GM23338 (cell line): ENCODE data around the gene ADRA1B.

Source experiments
- CREB1 ChIP-seq: fragments of 250-450 bp; sonication (Bioruptor Pico); IDR thresholded peaks from 2 replicates; pipeline ENCODE4 v1.5.0; 2020; ENCODE audit warnings: low read depth, mild to moderate bottlenecking, moderate library complexity
- EZH2 ChIP-seq: fragments of 200-600 bp; sonication (generic); IDR thresholded peaks from one replicate; pipeline ENCODE4 v1.8.0; 2017; ENCODE audit warnings: antibody characterized with exemption, mild to moderate bottlenecking, low read depth; ENCODE audit not compliant: unreplicated experiment
- EZH2phosphoT487 ChIP-seq: fragments of 200-600 bp; sonication (generic); IDR thresholded peaks from one replicate; pipeline ENCODE4 v1.8.1; 2018; ENCODE audit warnings: antibody characterized with exemption; ENCODE audit not compliant: unreplicated experiment
- NANOG ChIP-seq: IDR thresholded peaks from 2 replicates; pipeline ENCODE4 v1.6.1; 2016; ENCODE audit warnings: antibody characterized with exemption, borderline replicate concordance
- POLR2AphosphoS5 ChIP-seq: IDR thresholded peaks from 2 replicates; pipeline ENCODE4 v1.6.1; 2016; ENCODE audit warnings: antibody characterized with exemption, low read depth
- REST ChIP-seq: IDR thresholded peaks from one replicate; pipeline ENCODE4 v1.6.1; 2018; ENCODE audit warnings: antibody characterized with exemption; ENCODE audit not compliant: unreplicated experiment
- ZNF331 ChIP-seq: fragments of 250-450 bp; sonication (Bioruptor Pico); IDR thresholded peaks from 2 replicates; pipeline ENCODE4 v1.5.0; 2020; ENCODE audit warnings: low read depth, mild to moderate bottlenecking, moderate library complexity
- TF ChIP-seq, protein P1 (sequence below), 2 experiments: fragments of 200-600 bp in 1 of 2; sonication (generic) in 1 of 2; conservative IDR thresholded peaks; 2 replicates each; pipeline versions ENCODE4 v1.5.1 to v1.6.1; 2016 to 2017; ENCODE audit warnings: antibody characterized with exemption in 2 of 2, low read depth in 2 of 2, mild to moderate bottlenecking in 2 of 2, moderate library complexity in 1 of 2

- no peak for TF ChIP-seq EZH2phosphoT487
- TF ChIP-seq, protein P1, sequence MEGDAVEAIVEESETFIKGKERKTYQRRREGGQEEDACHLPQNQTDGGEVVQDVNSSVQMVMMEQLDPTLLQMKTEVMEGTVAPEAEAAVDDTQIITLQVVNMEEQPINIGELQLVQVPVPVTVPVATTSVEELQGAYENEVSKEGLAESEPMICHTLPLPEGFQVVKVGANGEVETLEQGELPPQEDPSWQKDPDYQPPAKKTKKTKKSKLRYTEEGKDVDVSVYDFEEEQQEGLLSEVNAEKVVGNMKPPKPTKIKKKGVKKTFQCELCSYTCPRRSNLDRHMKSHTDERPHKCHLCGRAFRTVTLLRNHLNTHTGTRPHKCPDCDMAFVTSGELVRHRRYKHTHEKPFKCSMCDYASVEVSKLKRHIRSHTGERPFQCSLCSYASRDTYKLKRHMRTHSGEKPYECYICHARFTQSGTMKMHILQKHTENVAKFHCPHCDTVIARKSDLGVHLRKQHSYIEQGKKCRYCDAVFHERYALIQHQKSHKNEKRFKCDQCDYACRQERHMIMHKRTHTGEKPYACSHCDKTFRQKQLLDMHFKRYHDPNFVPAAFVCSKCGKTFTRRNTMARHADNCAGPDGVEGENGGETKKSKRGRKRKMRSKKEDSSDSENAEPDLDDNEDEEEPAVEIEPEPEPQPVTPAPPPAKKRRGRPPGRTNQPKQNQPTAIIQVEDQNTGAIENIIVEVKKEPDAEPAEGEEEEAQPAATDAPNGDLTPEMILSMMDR (conservative IDR thresholded peaks at IDR 0.05; ENCODE audit: low read depth in 2 of 2), result no peak
- TF ChIP-seq POLR2AphosphoS5, result no peak
- TF ChIP-seq CREB1 (CRISPR knock-in tag), result 0 out of 2 replicates have a peak, but pooled peaks have one; percentile 29
- no peak for TF ChIP-seq EZH2
- TF ChIP-seq REST, result no peak
- TF ChIP-seq ZNF331 (CRISPR knock-in tag), result no peak
- no peak for TF ChIP-seq NANOG
Observed at GRCh38 chr5:159937580-159937979, 21.3 kb downstream of the ADRA1B start.
